LNCaP clone FGC (cell line): ENCODE measurements around the gene RAB7B.
"Not testable (repeated sequence)": the region's sequence is repeated elsewhere in the genome, so short reads cannot be mapped to it uniquely, and the experiment has no call there.

Source experiments
- DNase-seq: peaks from one replicate; pipeline ENCODE4 v3.0.0-alpha.2; 2011; ENCODE audit warnings: low read depth
- H3K4me3 ChIP-seq: 2 replicates; pipeline ENCODE4 v1.5.1; 2011; ENCODE audit warnings: mild to moderate bottlenecking, low read depth, low read length, control low read depth
- TF ChIP-seq, protein P1 (sequence below): IDR thresholded peaks from 2 replicates; pipeline ENCODE4 v1.5.1; 2012; ENCODE audit warnings: mild to moderate bottlenecking; ENCODE audit not compliant: control insufficient read depth, insufficient read depth; ENCODE audit errors: extremely low read depth

RAB7B gene

DNA sequence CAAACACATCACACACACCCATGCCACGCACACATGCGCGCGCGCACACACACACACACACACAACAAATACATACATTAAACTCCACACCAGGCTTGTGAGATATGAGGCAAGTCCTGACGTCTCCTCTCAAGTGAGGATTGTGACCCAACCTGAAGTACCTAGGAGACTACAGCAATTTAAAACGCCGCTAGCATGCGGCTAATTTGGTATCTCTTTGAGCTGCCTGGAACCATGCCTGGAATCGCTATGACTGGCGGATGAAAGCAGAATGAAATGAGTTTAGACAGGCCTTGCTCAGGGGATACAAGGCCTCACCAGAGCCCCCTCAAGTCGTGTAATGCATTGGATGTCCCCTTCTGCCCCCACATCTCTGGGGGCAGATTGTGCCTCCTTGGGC is 1.6 kb upstream of the RAB7B start:
- DNase-seq, result no peak
- TF ChIP-seq, protein P1, sequence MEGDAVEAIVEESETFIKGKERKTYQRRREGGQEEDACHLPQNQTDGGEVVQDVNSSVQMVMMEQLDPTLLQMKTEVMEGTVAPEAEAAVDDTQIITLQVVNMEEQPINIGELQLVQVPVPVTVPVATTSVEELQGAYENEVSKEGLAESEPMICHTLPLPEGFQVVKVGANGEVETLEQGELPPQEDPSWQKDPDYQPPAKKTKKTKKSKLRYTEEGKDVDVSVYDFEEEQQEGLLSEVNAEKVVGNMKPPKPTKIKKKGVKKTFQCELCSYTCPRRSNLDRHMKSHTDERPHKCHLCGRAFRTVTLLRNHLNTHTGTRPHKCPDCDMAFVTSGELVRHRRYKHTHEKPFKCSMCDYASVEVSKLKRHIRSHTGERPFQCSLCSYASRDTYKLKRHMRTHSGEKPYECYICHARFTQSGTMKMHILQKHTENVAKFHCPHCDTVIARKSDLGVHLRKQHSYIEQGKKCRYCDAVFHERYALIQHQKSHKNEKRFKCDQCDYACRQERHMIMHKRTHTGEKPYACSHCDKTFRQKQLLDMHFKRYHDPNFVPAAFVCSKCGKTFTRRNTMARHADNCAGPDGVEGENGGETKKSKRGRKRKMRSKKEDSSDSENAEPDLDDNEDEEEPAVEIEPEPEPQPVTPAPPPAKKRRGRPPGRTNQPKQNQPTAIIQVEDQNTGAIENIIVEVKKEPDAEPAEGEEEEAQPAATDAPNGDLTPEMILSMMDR, result no peak
- H3K4me3 ChIP-seq, result no peak overlapping the region

DNA sequence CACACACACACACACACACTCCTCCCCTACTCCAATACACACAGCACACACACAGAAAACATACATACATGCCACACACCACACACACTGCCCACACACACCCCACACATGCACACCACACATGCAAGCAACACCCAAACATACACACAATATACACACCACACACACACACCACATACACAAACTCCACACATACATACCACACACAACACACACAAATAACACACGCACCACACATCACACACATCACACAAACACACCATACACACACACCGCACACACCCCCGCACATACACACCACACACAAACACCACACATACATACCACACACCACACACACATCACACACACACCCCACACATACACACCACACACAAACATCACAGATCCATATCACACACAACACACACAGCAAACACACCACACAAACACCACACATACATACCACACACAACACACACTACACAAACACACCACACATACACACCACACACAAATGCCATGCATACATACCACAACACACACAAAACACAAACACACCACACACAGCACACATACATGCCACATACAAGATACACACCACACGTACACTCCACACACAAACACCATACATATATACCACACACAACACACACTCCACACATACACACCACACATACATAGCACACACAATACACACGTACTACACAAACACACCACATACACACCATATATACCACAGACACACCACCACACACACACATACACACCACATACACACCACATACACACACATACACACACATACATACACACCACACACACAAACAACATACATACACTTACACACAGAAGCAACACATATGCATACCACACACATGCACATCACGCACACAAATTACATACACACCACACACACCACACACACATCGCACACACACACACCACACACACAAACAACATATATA is 932 bp upstream of the RAB7B start:
- no peak overlapping the region for H3K4me3 ChIP-seq
- TF ChIP-seq, protein P1, result no peak
- no peak for DNase-seq

DNA sequence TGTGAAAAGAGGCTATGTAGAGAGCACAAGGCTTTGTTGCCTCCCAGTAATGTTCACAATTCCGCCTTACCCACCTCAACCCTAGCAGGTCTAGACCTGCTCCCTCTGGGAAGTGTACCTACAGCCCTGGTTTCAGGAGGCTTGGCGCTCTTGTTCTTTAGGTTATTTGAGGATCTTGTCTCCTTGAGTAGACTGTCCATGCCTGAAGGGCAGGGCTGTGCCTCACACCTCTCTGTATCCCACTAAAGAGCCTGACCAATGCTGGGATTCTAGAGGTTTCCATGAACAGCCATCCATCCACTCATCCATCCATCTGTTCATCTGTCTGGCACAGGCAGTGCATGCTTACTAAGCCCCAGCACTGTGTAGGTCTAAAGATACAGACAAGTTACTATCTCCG is 1.0 kb downstream of the RAB7B start:
- TF ChIP-seq, protein P1, result no peak

DNA sequence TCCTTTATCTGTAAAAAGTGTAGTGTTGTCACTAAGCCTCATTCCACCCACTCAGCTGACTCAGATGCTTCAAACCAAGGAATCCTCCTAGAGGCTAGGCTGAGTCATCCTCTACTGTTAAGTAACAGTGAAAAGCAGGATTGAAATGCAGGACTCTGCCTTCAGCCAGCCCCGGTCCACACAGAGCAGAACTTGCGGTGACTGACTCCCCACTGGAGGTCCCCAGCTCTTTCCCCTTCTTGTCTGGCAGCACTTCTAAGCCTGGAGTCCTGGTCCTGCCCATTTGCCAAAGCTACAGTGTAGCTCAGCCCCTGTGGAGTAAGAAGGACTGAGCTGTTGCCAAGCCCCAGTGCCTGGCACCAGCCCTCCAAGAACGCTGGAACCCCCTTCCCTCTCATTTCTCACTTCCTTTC is 1.7 kb downstream of the RAB7B start:
- no peak for DNase-seq
- H3K4me3 ChIP-seq, result no peak overlapping the region
- TF ChIP-seq, protein P1, result no peak

More for the DNA sequence above, 1.0 kb downstream of the RAB7B start:
- DNase-seq, result no peak
- no peak overlapping the region for H3K4me3 ChIP-seq

DNA sequence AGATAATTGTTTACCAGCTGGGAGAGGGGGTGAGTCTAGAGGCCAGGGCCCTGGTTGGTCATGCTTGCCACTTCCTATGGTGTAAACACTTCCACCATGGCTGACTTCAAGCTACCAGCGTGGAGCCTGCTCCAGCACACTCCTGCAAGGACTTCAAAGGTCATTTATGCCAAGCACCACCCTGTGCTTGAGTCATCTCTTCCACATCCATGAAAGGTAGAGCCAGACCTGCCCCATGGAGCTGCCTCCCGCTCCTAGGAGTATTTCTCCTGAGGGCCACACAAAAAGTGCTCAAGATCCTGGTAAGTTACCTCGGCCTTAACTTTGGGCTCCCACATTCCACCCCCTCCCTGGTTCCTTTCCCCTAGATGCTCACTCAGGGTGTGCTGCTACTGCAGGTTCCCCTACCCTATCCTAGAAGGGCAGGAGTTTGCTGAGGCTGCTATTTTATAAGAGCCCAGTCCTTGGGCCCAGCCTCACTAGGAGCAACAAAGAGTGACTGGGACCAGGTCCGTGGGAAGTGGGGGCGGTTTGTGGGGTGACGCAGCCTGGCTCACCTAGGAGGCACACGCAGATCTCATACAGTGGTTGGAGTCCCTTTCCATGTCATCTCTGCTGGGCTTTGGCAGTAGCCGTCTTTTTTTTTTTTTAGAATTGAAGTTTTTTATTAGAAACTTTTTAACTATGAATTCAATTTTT is 2.4 kb downstream of the RAB7B start:
- TF ChIP-seq, protein P1, result no peak
- H3K4me3 ChIP-seq, result no peak overlapping the region
- no peak for DNase-seq

DNA sequence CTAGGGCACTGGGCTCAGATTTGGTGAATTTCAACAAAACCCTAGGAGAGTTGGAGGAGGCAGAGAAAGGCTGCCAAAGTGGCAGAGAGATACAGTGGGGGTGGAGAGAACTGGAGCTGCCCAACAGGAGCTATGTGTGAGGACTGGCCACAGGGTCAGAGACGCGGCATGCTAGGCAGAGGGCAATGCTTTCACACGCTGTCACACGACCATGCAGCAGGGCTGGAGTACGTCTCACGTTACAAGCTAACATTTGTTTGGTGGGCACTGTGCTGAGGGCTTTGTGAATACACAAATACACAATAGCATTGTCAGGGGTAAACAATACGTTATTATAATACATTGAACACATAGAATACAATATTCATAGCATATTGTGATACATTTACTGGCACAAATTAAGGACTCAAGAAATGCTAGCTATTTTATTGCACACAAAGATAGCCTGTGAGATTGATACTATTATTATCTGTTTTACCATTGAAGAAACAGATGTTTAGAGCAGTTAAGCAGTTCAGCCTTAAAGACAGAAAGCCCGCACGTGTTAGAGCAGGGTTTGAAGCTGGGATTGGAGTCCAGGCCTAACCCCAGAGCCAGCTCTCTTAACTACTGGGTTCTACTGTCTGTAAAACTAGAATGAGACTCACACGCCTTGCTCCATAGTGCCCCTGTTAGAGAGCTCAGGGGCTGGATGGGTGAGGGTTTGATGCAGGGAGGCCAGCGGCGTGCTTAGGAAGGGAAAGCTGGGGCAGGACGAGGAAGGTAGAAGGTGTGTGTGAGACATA is 4.5 kb downstream of the RAB7B start:
- DNase-seq, result no peak
- no peak overlapping the region for H3K4me3 ChIP-seq
- TF ChIP-seq, protein P1, result no peak

DNA sequence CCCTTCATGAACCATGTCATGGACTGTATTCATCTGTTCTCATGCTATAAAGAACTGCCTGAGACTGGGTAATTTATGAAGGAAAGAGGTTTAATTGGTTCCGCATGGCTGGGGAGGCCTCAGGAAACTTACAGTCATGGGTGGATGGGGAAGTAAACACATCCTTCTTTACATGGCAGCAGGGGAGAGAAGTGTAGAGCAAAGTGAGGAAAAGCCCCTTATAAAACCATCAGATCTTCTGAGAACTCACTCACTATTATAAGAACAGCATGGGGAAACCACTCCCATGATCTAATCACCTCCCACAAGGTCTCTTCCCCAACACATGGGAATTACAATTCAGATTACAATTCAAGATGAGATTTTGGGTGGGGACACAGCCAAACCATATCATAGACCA is 6.6 kb downstream of the RAB7B start:
- DNase-seq, H3K4me3 ChIP-seq: not testable (repeated sequence)
